ENCODE data around the gene RNU1-4.
"Not testable (repeated sequence)": the region's sequence is repeated elsewhere in the genome, so short reads cannot be mapped to it uniquely, and the experiment has no call there.

- TF ChIP-seq CTCF, POLR2A, EP300 (IDR thresholded peaks at IDR 0.05): not testable (repeated sequence)
These were observed 24.7 kb downstream of the RNU1-4 start for GRCh38 chr1:16764820-16765655.
